Loucy (cell line): Measurements from ENCODE around the gene NKX6-2.

ENCODE experiments used
- H2AFZ ChIP-seq: fragments of 200-600 bp; sonication (generic); 2 replicates; pipeline ENCODE4 v1.6.0; 2016; ENCODE audit warnings: antibody characterized with exemption, mild to moderate bottlenecking, low read length, moderate library complexity
- H3F3A ChIP-seq: fragments of 200-600 bp; 2 replicates; pipeline ENCODE4 v1.6.0; 2016; ENCODE audit warnings: antibody characterized with exemption, low read depth, mild to moderate bottlenecking
- H3K27me3 ChIP-seq: fragments of 200-600 bp; sonication (generic); 2 replicates; pipeline ENCODE4 v1.6.1; 2014; ENCODE audit warnings: low read length, mild to moderate bottlenecking; ENCODE audit not compliant: insufficient read depth, poor library complexity, severe bottlenecking
- H3K36me3 ChIP-seq: fragments of 200-600 bp; sonication (generic); 2 replicates; pipeline ENCODE4 v1.6.1; 2016; ENCODE audit warnings: low read length; ENCODE audit not compliant: insufficient read depth
- H3K4me1 ChIP-seq: fragments of 200-600 bp; sonication (generic); 2 replicates; pipeline ENCODE4 v1.5.1; 2014; ENCODE audit warnings: low read length, mild to moderate bottlenecking; ENCODE audit not compliant: insufficient read depth, poor library complexity, severe bottlenecking
- H3K4me2 ChIP-seq: fragments of 200-600 bp; sonication (generic); 2 replicates; pipeline ENCODE4 v1.6.0; 2014; ENCODE audit warnings: antibody characterized with exemption, low read length, low read depth, mild to moderate bottlenecking; ENCODE audit not compliant: poor library complexity, severe bottlenecking
- H3K4me3 ChIP-seq: fragments of 200-600 bp; sonication (generic); 2 replicates; pipeline ENCODE4 v1.5.1; 2014; ENCODE audit warnings: low read length, mild to moderate bottlenecking, mixed read lengths; ENCODE audit not compliant: poor library complexity, severe bottlenecking
- H3K79me2 ChIP-seq: fragments of 200-600 bp; sonication (generic); 2 replicates; pipeline ENCODE4 v1.6.1; 2014; ENCODE audit warnings: low read length; ENCODE audit not compliant: insufficient read depth
- H3K9ac ChIP-seq: fragments of 200-600 bp; sonication (generic); 2 replicates; pipeline ENCODE4 v1.6.0; 2014; ENCODE audit warnings: mild to moderate bottlenecking, low read depth, low read length, moderate library complexity; ENCODE audit not compliant: poor library complexity, severe bottlenecking
- H3K9me2 ChIP-seq: fragments of 200-600 bp; sonication (generic); replicated peaks from 2 replicates; pipeline ENCODE4 v1.6.1; 2016; ENCODE audit warnings: low read depth, low read length, mixed read lengths
- H3K9me3 ChIP-seq: fragments of 200-600 bp; sonication (generic); 2 replicates; pipeline ENCODE4 v1.6.1; 2014; ENCODE audit warnings: mild to moderate bottlenecking, antibody characterized with exemption, low read length, low read depth; ENCODE audit not compliant: insufficient read depth
- H4K20me1 ChIP-seq: fragments of 200-600 bp; sonication (generic); 2 replicates; pipeline ENCODE4 v1.6.0; 2014; ENCODE audit warnings: antibody characterized with exemption, low read length, mild to moderate bottlenecking; ENCODE audit not compliant: insufficient read depth, poor library complexity, severe bottlenecking
- CTCF ChIP-seq: fragments of 200-600 bp; sonication (generic); conservative IDR thresholded peaks from 2 replicates; pipeline ENCODE4 v1.5.1; 2014; ENCODE audit warnings: mild to moderate bottlenecking, antibody characterized with exemption, low read length
- EZH2phosphoT487 ChIP-seq: fragments of 200-600 bp; IDR thresholded peaks from 2 replicates; pipeline ENCODE4 v1.6.1; 2018; ENCODE audit warnings: antibody characterized with exemption, mild to moderate bottlenecking, moderate library complexity, borderline replicate concordance

NKX6-2 gene

DNA sequence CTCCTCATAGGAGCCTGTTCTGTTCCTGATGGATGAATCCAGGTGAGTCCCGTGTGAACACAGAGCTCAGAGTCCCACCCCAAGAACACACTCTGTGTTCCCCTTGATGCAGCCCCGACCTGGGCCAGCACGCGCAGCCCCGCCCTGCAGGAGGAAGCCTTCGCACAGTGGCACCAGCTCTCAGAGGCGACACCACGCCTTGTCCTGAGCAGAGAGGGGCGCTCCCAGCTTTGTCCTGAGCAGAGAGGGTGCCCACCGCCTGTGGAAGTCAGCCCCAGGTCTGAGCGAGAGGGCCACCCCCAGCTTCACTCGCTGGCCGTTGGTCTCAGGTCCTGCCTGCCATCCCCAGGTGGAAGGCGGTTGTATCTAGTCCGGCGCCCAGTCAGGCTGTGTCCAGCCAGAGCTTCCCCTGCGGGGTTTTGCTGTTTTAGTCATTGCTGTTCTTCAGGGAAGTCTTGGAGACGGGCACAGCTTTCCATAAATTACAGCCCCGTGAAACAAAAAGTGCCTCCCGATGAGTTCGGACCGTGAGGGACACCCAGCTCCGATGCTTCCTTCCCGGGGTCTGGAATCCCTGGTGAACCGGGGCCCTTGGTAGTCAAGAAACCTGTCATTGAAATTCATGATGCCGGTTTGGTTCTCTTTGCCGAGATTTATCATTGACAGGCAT, 43.6 kb downstream of the NKX6-2 start:
- H3K4me3 ChIP-seq: no peak overlapping the region
- H3K9me3 ChIP-seq: no peaks in the 10 kb centered on the region
- no peaks in the 10 kb centered on the region for H3K4me1 ChIP-seq
- peaks cover 3% of the 10 kb centered on the region; the same call in 1 of the 2 replicates for H3K36me3 ChIP-seq
- no peaks in the 10 kb centered on the region for H3K27me3 ChIP-seq
- no peaks in the 10 kb centered on the region for H3K9me2 ChIP-seq
- H3K4me2 ChIP-seq: no peak overlapping the region
- no peak overlapping the region for H3K9ac ChIP-seq
- no peaks in the 10 kb centered on the region for H4K20me1 ChIP-seq
- no peak for TF ChIP-seq EZH2phosphoT487
- TF ChIP-seq CTCF: no peak
- no peaks in the 10 kb centered on the region for H3F3A ChIP-seq
- H2AFZ ChIP-seq: no peak overlapping the region
- H3K79me2 ChIP-seq: no peaks in the 10 kb centered on the region

DNA sequence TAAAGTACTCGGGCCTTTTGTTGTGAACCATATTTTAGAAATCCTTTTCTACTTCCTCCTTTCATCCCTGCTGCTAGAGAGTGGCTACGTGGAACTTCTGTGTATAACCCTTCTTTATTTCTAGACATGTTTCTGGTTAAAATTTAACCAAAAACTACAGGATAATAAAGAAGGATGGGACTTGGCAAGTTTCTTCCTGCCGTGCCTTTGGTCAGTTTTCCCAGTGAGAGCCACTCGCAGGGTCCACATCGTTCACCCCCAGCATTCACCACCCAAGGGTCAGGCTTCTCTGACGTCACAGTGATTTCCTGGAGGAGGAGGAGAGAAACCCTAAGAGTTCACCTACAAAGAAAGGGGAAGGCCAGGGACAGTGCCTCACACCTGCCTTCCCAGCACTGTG, 45.4 kb downstream of the NKX6-2 start:
- no peak overlapping the region for H3K9ac ChIP-seq
- H3K4me2 ChIP-seq: no peak overlapping the region
- no peaks in the 10 kb centered on the region for H3K9me3 ChIP-seq
- no peak overlapping the region for H3K4me3 ChIP-seq
- no peaks in the 10 kb centered on the region for H3K27me3 ChIP-seq
- H3K4me1 ChIP-seq: no peaks in the 10 kb centered on the region
- no peaks in the 10 kb centered on the region for H3K79me2 ChIP-seq
- peaks cover 3% of the 10 kb centered on the region; the same call in 1 of the 2 replicates for H3K36me3 ChIP-seq
- no peaks in the 10 kb centered on the region for H4K20me1 ChIP-seq
- no peaks in the 10 kb centered on the region for H3K9me2 ChIP-seq
- no peak overlapping the region for H2AFZ ChIP-seq
- no peaks in the 10 kb centered on the region for H3F3A ChIP-seq
- TF ChIP-seq CTCF: no peak

GRCh38 chr10:132739225-132739613, 46.7 kb downstream of the NKX6-2 start:
- Histone ChIP-seq H3K4me1 (no peaks in the 10 kb centered on the region), H4K20me1 (no peaks in the 10 kb centered on the region), H3K36me3 (peaks cover 5% of the 10 kb centered on the region; the same call in 1 of the 2 replicates), H3K27me3 (no peaks in the 10 kb centered on the region), H3K9ac (no peak overlapping the region), H2AFZ (no peak overlapping the region), H3K79me2 (no peaks in the 10 kb centered on the region), H3F3A (no peaks in the 10 kb centered on the region), H3K9me3 (no peaks in the 10 kb centered on the region), H3K9me2 (no peaks in the 10 kb centered on the region), H3K4me3 (no peak overlapping the region), H3K4me2 (no peak overlapping the region)
- TF ChIP-seq CTCF (no peak), EZH2phosphoT487 (no peak)
